Hepatocyte (in vitro differentiated cells): ENCODE results near the gene COX4I2. TPM values are rescaled to one million over a fixed set of nuclear protein-coding genes. Genes with fewer than 3 reads are reported as not detected.

Experiments
- DNase-seq: peaks from one replicate; pipeline ENCODE4 v3.0.0-alpha.2; 2016; ENCODE audit warnings: low spot score
- H2AFZ ChIP-seq: fragments of 200-600 bp; sonication (generic); 2 replicates; pipeline ENCODE4 v1.6.0; 2016; ENCODE audit warnings: antibody characterized with exemption, mild to moderate bottlenecking
- H3K27ac ChIP-seq: fragments of 200-600 bp; sonication (generic); 2 replicates; pipeline ENCODE4 v1.5.1; 2016; ENCODE audit warnings: mild to moderate bottlenecking
- H3K27me3 ChIP-seq: fragments of 200-600 bp; sonication (generic); 2 replicates; pipeline ENCODE4 v1.6.1; 2016
- H3K36me3 ChIP-seq: fragments of 200-600 bp; sonication (generic); replicated peaks from 2 replicates; pipeline ENCODE4 v1.5.1; 2016; ENCODE audit warnings: low read depth; ENCODE audit not compliant: insufficient read depth
- H3K4me1 ChIP-seq: fragments of 200-600 bp; sonication (generic); 2 replicates; pipeline ENCODE4 v1.5.1; 2016; ENCODE audit warnings: mild to moderate bottlenecking, moderate library complexity; ENCODE audit not compliant: insufficient read depth
- H3K4me2 ChIP-seq: fragments of 200-600 bp; sonication (generic); 2 replicates; pipeline ENCODE4 v1.6.0; 2016
- H3K4me3 ChIP-seq: fragments of 200-600 bp; sonication (generic); 2 replicates; pipeline ENCODE4 v1.5.1; 2016; ENCODE audit warnings: mild to moderate bottlenecking
- H3K79me2 ChIP-seq: fragments of 200-600 bp; sonication (generic); 2 replicates; pipeline ENCODE4 v1.6.0; 2017; ENCODE audit warnings: mild to moderate bottlenecking
- H3K9me2 ChIP-seq: fragments of 200-600 bp; sonication (generic); replicated peaks from 2 replicates; pipeline ENCODE4 v1.6.0; 2017; ENCODE audit warnings: mild to moderate bottlenecking; ENCODE audit not compliant: insufficient read depth
- H3K9me3 ChIP-seq: fragments of 200-600 bp; sonication (generic); 2 replicates; pipeline ENCODE4 v1.5.1; 2016; ENCODE audit warnings: low read depth, mild to moderate bottlenecking
- H4K20me1 ChIP-seq: fragments of 200-600 bp; sonication (generic); 2 replicates; pipeline ENCODE4 v1.6.0; 2016; ENCODE audit warnings: mild to moderate bottlenecking; ENCODE audit not compliant: insufficient read depth, poor library complexity, severe bottlenecking
- EZH2 ChIP-seq: fragments of 200-600 bp; sonication (generic); IDR thresholded peaks from 2 replicates; pipeline ENCODE4 v1.6.1; 2016; ENCODE audit warnings: antibody characterized with exemption, mild to moderate bottlenecking, borderline replicate concordance
- EZH2phosphoT487 ChIP-seq: fragments of 200-600 bp; sonication (generic); IDR thresholded peaks from one replicate; pipeline ENCODE4 v1.6.1; 2018; ENCODE audit warnings: antibody characterized with exemption, mild to moderate bottlenecking, low read depth, moderate library complexity; ENCODE audit not compliant: unreplicated experiment, severe bottlenecking
- WGBS: methylation state at CpG from one replicate; pipeline ENCODE4 v1.1.6; 2016; ENCODE audit warnings: low lambda C conversion rate; ENCODE audit errors: missing lambda C conversion rate; 5-methylcytosine and 5-hydroxymethylcytosine counted together
- polyA plus RNA-seq: library from polyadenylated mRNA; unstranded; fragments of >200 nt; fragmentation: Nextera tagmentation; extraction: Ambion mirVana; gene quantifications from 2 replicates; pipeline ENCODE4 v1.2.1, GENCODE V29; 2016
- total RNA-seq: library from RNA; depleted of rRNA; stranded (reverse); fragments of >200 nt; gene quantifications from 2 replicates; pipeline ENCODE4 v1.2.3, GENCODE V29; 2014
- TF ChIP-seq, protein P1 (sequence below): fragments of 200-600 bp; sonication (generic); IDR thresholded peaks from 2 replicates; pipeline ENCODE4 v1.5.1; 2016; ENCODE audit warnings: antibody characterized with exemption, mild to moderate bottlenecking; ENCODE audit not compliant: poor library complexity

The COX4I2 gene
- total and polyA plus RNA-seq, 2 experiments from 2014 or later = 0.37 to 3.6 TPM

DNA sequence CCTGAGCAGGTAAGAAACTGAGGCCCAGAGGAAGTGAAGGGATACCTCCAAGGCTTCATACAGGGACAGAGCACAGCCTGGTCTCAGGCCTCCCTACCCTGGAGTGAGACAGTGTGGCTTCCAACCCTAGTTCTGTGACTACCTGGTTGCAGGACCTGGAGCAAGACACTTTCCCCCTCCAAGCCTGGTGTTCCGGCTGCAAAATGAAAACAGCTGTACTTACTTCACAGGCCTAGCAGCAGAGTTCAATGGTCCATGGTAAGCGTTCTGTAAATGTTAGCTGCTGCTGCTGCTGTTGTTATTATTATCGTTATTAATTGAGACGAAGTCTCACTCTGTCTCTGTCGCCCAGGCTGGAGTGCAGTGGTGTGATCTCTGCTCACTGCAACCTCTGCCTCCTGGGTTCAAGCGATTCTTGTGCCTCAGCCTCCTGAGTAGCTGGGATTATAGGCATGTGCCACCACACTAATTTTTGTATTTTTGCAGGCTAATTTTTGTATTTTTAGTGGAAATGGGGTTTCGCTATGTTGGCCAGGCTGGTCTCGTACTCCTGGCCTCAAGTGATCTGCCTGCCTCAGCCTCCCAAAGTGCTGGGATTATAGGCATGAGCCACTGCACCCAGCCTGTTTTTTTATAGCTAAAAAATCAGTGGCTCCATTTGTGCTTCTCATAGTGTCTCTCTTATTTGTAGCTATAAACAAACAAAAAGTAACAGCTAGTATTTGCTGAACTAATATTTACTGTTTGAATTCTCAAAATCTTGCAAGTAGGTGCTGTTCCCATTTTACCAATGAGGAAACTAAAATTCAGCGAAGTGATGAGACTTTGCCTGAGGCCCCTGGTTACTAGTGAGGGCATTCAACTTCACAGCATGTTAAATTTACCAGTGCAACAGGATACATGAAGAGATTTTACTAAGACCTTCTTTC lies 41.9 kb downstream of the COX4I2 start:
- Histone ChIP-seq H3K79me2 (peaks cover 100% of the 10 kb centered on the region), H2AFZ (no peak overlapping the region), H4K20me1 (peaks cover 43% of the 10 kb centered on the region), H3K9me2 (no peaks in the 10 kb centered on the region), H3K27me3 (no peaks in the 10 kb centered on the region), H3K4me1 (peaks cover 53% of the 10 kb centered on the region), H3K27ac (peak overlapping the region; percentile 9), H3K4me3 (no peak overlapping the region), H3K9me3 (no peaks in the 10 kb centered on the region), H3K4me2 (no peak overlapping the region), H3K36me3 (no peaks in the 10 kb centered on the region)
- TF ChIP-seq EZH2 (no peak), EZH2phosphoT487 (no peak)
- TF ChIP-seq, protein P1, sequence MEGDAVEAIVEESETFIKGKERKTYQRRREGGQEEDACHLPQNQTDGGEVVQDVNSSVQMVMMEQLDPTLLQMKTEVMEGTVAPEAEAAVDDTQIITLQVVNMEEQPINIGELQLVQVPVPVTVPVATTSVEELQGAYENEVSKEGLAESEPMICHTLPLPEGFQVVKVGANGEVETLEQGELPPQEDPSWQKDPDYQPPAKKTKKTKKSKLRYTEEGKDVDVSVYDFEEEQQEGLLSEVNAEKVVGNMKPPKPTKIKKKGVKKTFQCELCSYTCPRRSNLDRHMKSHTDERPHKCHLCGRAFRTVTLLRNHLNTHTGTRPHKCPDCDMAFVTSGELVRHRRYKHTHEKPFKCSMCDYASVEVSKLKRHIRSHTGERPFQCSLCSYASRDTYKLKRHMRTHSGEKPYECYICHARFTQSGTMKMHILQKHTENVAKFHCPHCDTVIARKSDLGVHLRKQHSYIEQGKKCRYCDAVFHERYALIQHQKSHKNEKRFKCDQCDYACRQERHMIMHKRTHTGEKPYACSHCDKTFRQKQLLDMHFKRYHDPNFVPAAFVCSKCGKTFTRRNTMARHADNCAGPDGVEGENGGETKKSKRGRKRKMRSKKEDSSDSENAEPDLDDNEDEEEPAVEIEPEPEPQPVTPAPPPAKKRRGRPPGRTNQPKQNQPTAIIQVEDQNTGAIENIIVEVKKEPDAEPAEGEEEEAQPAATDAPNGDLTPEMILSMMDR = no peak
- WGBS = 78% methylated on average over 9 of the region's 9 CpGs
- DNase-seq = no peak

- no peak for DNase-seq
- H3K4me3 ChIP-seq = no peak overlapping the region
- 84% methylated on average over 7 of the region's 7 CpGs for WGBS
- no peaks in the 10 kb centered on the region for H3K27me3 ChIP-seq
- TF ChIP-seq, protein P1 = no peak
- TF ChIP-seq EZH2phosphoT487 (no peak), EZH2 (no peak)
- peaks cover 100% of the 10 kb centered on the region for H3K79me2 ChIP-seq
- no peak overlapping the region for H2AFZ ChIP-seq
- H3K4me1 ChIP-seq = peaks cover 50% of the 10 kb centered on the region
- H3K9me3 ChIP-seq = no peaks in the 10 kb centered on the region
- no peaks in the 10 kb centered on the region for H3K36me3 ChIP-seq
- peak overlapping the region; percentile 9 for H3K27ac ChIP-seq
- no peak overlapping the region for H3K4me2 ChIP-seq
- H3K9me2 ChIP-seq = no peaks in the 10 kb centered on the region
- peaks cover 38% of the 10 kb centered on the region for H4K20me1 ChIP-seq
Measured at GRCh38 chr20:31680286-31681127, 42.8 kb downstream of the COX4I2 start.

- H3K36me3 ChIP-seq = no peaks in the 10 kb centered on the region
- H3K9me3 ChIP-seq = no peaks in the 10 kb centered on the region
- H4K20me1 ChIP-seq = peaks cover 39% of the 10 kb centered on the region
- H3K4me2 ChIP-seq = no peak overlapping the region
- H3K27ac ChIP-seq = no peak overlapping the region
- TF ChIP-seq EZH2phosphoT487 = no peak
- TF ChIP-seq, protein P1 = no peak
- no peak for TF ChIP-seq EZH2
- peaks cover 99% of the 10 kb centered on the region for H3K79me2 ChIP-seq
- H3K4me3 ChIP-seq = no peak overlapping the region
- no peaks in the 10 kb centered on the region for H3K27me3 ChIP-seq
- H2AFZ ChIP-seq = no peak overlapping the region
- H3K9me2 ChIP-seq = no peaks in the 10 kb centered on the region
- H3K4me1 ChIP-seq = peaks cover 43% of the 10 kb centered on the region
- WGBS = 93% methylated on average over 7 of the region's 7 CpGs
- DNase-seq = no peak
Measured at GRCh38 chr20:31681128-31681727, 43.5 kb downstream of the COX4I2 start.
